ENCODE measurements around the gene E2F6.
A peak's percentile ranks its signal among the peaks of the same experiment; 100 is the strongest.

Gene E2F6

DNA sequence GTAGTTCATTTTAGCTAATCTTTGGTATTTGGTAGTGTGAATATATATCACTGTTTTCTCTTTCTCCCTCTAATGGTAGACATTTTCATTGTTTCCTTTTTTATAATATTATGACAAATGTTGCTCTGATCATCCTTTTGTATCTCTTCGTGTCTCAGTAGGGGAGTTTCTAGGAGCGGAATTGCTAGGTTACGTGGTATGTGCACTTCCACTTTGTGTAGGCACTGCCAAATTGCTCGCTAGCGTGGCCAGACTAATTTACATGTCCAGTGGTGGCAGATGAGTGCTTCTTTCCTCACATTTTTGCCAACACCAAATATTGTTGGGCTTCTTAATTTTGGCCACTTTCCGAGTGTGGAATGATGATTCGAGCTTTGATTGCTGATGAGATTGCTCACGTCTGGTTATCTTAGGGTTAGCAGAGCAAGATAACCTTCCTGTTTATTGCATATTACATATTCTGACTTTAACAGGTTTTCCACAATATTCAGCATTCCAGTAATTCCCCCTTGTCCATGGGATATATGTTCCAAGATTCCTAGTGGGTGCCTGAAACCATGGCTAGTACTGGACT, 37.5 kb upstream of the E2F6 start:
- Histone ChIP-seq H3K9ac (ENCODE audit: low read length) (no peak overlapping the region), H3K36me3 (ENCODE audit: control insufficient read depth, low read depth, low read length) (no peaks in the 10 kb centered on the region), H3K9me3 (ENCODE audit: control insufficient read depth, low read depth, low read length) (no peaks in the 10 kb centered on the region), H3K27ac (ENCODE audit: low read length) (no peak overlapping the region), H3K27me3 (ENCODE audit: control insufficient read depth, insufficient read depth, low read length) (no peaks in the 10 kb centered on the region), H3K4me3 (ENCODE audit: low read length) (no peak overlapping the region), H3K4me1 (ENCODE audit: control insufficient read depth, low read depth, low read length) (peaks cover 17% of the 10 kb centered on the region)

DNA sequence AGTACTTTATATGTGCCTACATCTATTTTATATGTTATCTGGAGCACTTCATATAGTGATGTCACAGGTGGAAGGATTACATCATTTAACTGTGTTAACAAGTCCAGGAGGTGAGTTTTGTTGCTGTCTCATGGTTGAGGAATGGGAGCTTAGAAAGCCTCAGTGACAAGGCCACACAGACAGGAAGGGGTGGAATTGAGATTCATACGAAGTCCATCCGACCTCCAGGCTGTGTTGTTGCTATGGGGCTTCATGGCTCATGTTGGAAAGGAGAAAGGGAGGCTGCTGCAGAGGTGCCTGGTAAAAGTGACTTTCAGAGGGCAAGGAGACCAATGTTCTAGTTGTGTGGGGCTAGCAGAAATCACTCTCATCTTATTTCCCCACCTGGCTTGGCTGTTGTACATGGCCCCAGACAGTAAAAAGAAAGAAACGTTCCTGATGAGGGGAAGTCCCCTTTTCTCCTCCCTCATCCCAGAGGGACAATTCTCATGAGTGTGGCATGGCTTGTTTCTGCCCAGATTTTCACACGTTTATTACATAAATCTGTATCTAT, 36.9 kb upstream of the E2F6 start:
- Histone ChIP-seq H3K9me3 (ENCODE audit: control insufficient read depth, low read depth, low read length) (no peaks in the 10 kb centered on the region), H3K4me3 (ENCODE audit: low read length) (no peak overlapping the region), H3K27ac (ENCODE audit: low read length) (no peak overlapping the region), H3K4me1 (ENCODE audit: control insufficient read depth, low read depth, low read length) (peaks cover 19% of the 10 kb centered on the region), H3K27me3 (ENCODE audit: control insufficient read depth, insufficient read depth, low read length) (no peaks in the 10 kb centered on the region), H3K36me3 (ENCODE audit: control insufficient read depth, low read depth, low read length) (no peaks in the 10 kb centered on the region), H3K9ac (ENCODE audit: low read length) (no peak overlapping the region)

GRCh38 chr2:11500702-11501303, 34.8 kb upstream of the E2F6 start:
- H3K9ac ChIP-seq (ENCODE audit: low read length) = no peak overlapping the region
- H3K27ac ChIP-seq (ENCODE audit: low read length) = no peak overlapping the region
- H3K27me3 ChIP-seq (ENCODE audit: control insufficient read depth, insufficient read depth, low read length) = no peaks in the 10 kb centered on the region
- H3K9me3 ChIP-seq (ENCODE audit: control insufficient read depth, low read depth, low read length) = no peaks in the 10 kb centered on the region
- H3K4me3 ChIP-seq (ENCODE audit: low read length) = no peak overlapping the region
- peaks cover 23% of the 10 kb centered on the region for H3K4me1 ChIP-seq (ENCODE audit: control insufficient read depth, low read depth, low read length)
- H3K36me3 ChIP-seq (ENCODE audit: control insufficient read depth, low read depth, low read length) = no peaks in the 10 kb centered on the region

DNA sequence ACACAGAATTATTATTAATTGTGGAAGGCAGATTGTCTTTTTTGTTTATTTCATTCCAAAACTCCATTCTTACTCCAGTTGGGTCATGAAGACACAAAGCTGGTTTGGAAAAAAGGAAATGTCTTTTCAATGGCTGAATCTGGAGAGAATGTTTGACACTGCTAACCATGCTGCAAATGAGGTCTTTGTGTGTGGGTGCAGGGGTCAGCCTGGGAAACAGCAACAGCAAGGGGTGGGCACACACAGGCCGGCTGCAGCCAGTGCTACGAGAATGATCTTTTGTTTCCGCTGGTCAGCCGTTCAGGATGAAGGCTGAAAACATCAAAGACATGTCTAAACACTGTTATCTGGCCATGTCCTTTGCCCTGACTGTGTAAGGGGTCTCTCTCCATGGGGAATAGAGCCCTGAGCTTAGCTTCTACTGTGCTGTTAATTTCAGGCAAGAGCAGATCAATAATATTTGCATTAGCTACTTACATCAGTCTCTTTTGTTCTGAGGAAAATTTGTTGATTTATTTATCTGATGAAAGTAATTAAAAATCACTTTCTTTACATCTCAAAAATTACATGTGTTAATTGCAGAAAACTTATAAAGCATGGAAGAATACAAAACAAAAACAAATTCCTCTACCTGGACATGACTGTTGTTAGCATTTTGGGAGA, 33.3 kb upstream of the E2F6 start:
- no peaks in the 10 kb centered on the region for H3K27me3 ChIP-seq (ENCODE audit: control insufficient read depth, insufficient read depth, low read length)
- H3K4me1 ChIP-seq (ENCODE audit: control insufficient read depth, low read depth, low read length) = peaks cover 33% of the 10 kb centered on the region
- H3K9me3 ChIP-seq (ENCODE audit: control insufficient read depth, low read depth, low read length) = no peaks in the 10 kb centered on the region
- no peak overlapping the region for H3K27ac ChIP-seq (ENCODE audit: low read length)
- no peak overlapping the region for H3K4me3 ChIP-seq (ENCODE audit: low read length)
- no peak overlapping the region for H3K9ac ChIP-seq (ENCODE audit: low read length)
- H3K36me3 ChIP-seq (ENCODE audit: control insufficient read depth, low read depth, low read length) = no peaks in the 10 kb centered on the region

DNA sequence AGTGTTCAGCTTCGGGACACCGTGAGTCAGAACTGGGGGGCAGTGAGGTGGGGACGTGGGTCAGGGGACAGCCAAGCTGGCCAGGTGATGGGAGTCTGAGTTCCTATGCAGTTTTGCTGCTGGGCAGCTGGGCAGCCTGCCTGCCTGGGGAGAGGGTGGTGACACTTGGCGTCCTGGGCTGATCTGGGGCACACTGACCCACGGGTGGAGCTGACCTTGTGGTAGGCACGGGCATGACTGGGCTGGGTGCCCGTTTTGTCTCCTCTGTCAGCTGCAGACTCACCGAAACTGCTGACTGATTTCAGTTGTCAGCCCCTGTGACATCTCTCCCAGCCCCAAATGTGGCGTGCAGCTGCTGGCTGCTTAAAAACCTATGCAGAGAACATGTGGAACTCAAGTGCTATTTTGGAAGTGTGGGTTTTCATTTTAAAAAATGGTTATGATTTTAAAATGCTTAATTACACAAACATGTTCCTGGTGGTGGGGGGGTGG, 32.6 kb upstream of the E2F6 start:
- Histone ChIP-seq H3K4me1 (ENCODE audit: control insufficient read depth, low read depth, low read length) (peaks cover 33% of the 10 kb centered on the region), H3K36me3 (ENCODE audit: control insufficient read depth, low read depth, low read length) (no peaks in the 10 kb centered on the region), H3K9me3 (ENCODE audit: control insufficient read depth, low read depth, low read length) (no peaks in the 10 kb centered on the region), H3K27me3 (ENCODE audit: control insufficient read depth, insufficient read depth, low read length) (no peaks in the 10 kb centered on the region), H3K9ac (ENCODE audit: low read length) (no peak overlapping the region), H3K4me3 (ENCODE audit: low read length) (no peak overlapping the region), H3K27ac (ENCODE audit: low read length) (no peak overlapping the region)

DNA sequence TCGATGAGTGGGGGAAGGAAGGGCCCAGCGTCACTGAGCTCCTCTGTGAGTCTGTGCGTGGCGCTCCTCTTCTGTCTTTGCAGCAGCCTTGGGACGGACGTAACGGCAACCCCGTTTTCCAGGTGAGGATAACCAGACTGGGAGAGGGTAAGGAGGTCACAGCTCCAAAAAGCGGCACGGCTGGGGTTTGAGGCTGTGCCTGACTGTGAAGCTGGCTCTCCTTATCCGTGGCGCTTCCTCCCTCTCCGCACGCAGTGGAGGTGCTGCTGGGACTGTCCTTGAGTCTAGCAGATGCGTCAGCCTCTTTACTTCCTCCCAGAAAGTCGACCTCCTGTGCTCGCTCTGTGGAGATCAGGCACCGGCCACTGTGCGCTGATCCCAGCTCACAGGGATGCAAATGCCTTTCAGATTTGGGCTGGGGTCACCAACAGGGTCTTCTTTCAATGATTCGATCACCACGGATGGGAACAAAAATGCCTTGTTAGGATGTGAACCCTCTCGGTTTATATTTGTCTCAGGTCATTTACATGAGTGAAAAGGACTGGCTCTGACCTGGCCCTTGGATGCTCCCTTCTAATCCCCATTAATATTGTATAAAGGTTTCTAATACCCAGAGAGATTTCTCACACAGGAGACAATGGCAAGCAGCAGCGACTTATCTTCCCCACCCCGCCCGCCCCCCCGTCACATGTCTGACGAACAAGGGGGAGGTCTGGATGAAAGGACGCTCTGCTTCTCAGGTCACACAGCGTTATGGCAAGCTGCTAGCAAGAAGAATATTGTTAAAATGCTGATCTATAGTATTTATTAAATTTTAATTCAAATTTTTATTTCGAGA, 30.1 kb upstream of the E2F6 start:
- Histone ChIP-seq H3K4me3 (ENCODE audit: low read length) (peak overlapping the region; percentile 42), H3K36me3 (ENCODE audit: control insufficient read depth, low read depth, low read length) (no peaks in the 10 kb centered on the region), H3K27me3 (ENCODE audit: control insufficient read depth, insufficient read depth, low read length) (no peaks in the 10 kb centered on the region), H3K9me3 (ENCODE audit: control insufficient read depth, low read depth, low read length) (no peaks in the 10 kb centered on the region), H3K4me1 (ENCODE audit: control insufficient read depth, low read depth, low read length) (peaks cover 33% of the 10 kb centered on the region), H3K9ac (ENCODE audit: low read length) (no peak overlapping the region), H3K27ac (ENCODE audit: low read length) (no peak overlapping the region)

DNA sequence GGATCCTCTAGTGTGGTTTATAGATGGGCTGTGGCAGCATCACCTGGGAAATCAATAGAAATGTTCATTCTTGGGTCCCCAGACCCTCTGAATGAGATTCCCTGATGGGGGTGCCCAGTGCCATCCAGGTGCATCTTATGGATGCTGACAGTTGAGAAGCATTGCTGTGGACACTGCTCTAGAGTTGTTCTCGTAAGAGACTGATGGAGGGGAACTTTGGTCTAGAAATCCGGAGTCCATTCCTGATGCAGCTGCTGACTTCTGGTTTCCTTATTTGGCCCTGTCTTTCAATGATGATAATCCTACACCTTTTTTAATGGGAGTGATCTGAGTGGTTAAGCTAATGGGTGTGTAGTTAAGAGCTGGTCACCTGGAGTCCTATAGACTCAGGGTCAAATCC, 28.3 kb upstream of the E2F6 start:
- H3K9ac ChIP-seq (ENCODE audit: low read length) = no peak overlapping the region
- no peaks in the 10 kb centered on the region for H3K27me3 ChIP-seq (ENCODE audit: control insufficient read depth, insufficient read depth, low read length)
- H3K27ac ChIP-seq (ENCODE audit: low read length) = no peak overlapping the region
- no peaks in the 10 kb centered on the region for H3K36me3 ChIP-seq (ENCODE audit: control insufficient read depth, low read depth, low read length)
- peaks cover 25% of the 10 kb centered on the region for H3K4me1 ChIP-seq (ENCODE audit: control insufficient read depth, low read depth, low read length)
- no peak overlapping the region for H3K4me3 ChIP-seq (ENCODE audit: low read length)
- no peaks in the 10 kb centered on the region for H3K9me3 ChIP-seq (ENCODE audit: control insufficient read depth, low read depth, low read length)

DNA sequence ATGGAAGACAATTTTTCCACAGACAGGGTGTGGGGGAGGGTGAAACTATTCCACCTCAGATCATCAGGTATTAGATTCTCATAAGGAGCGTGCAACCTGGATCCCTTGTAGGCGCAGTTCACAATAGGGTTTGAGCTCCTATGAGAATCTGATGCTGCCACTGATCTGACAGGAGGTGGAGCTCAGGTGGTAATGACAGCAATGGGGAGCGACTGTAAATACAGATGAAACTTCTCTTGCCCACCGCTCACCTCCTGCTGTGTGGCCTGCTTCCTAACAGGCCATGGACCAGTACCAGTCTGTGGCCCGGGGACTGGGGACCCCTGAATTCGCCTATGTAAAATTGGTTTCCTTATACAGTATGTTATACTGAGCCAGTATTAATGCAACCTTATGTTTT, 27.3 kb upstream of the E2F6 start:
- Histone ChIP-seq H3K36me3 (ENCODE audit: control insufficient read depth, low read depth, low read length) (no peaks in the 10 kb centered on the region), H3K27me3 (ENCODE audit: control insufficient read depth, insufficient read depth, low read length) (no peaks in the 10 kb centered on the region), H3K9ac (ENCODE audit: low read length) (no peak overlapping the region), H3K9me3 (ENCODE audit: control insufficient read depth, low read depth, low read length) (no peaks in the 10 kb centered on the region), H3K27ac (ENCODE audit: low read length) (no peak overlapping the region), H3K4me1 (ENCODE audit: control insufficient read depth, low read depth, low read length) (peaks cover 15% of the 10 kb centered on the region), H3K4me3 (ENCODE audit: low read length) (no peak overlapping the region)

GRCh38 chr2:11492720-11493119, 26.8 kb upstream of the E2F6 start:
- H3K9me3 ChIP-seq (ENCODE audit: control insufficient read depth, low read depth, low read length) = no peaks in the 10 kb centered on the region
- peaks cover 18% of the 10 kb centered on the region for H3K4me1 ChIP-seq (ENCODE audit: control insufficient read depth, low read depth, low read length)
- no peak overlapping the region for H3K4me3 ChIP-seq (ENCODE audit: low read length)
- H3K9ac ChIP-seq (ENCODE audit: low read length) = no peak overlapping the region
- no peak overlapping the region for H3K27ac ChIP-seq (ENCODE audit: low read length)
- H3K27me3 ChIP-seq (ENCODE audit: control insufficient read depth, insufficient read depth, low read length) = no peaks in the 10 kb centered on the region
- no peaks in the 10 kb centered on the region for H3K36me3 ChIP-seq (ENCODE audit: control insufficient read depth, low read depth, low read length)

DNA sequence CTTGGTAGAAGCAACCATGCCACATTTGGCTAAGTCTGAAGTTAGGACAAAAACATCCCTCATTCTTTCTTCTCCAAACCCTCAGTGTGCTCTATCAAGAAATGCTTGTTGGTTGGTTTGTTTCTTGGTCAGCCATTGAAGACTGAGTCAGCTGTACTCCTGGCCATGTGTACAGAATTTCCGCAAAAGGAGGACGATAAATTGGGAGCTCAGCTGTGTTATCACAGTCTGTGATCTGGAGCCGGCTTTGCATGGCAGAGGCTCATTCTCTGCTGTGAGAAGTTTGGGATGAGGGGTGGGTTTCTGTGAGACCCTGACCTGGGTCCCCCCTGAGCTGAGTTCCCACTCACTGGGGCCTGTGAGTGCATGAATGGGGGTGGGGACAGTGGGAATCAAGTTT, 26.3 kb upstream of the E2F6 start:
- H3K4me3 ChIP-seq (ENCODE audit: low read length) = no peak overlapping the region
- no peaks in the 10 kb centered on the region for H3K36me3 ChIP-seq (ENCODE audit: control insufficient read depth, low read depth, low read length)
- H3K4me1 ChIP-seq (ENCODE audit: control insufficient read depth, low read depth, low read length) = peaks cover 18% of the 10 kb centered on the region
- no peak overlapping the region for H3K9ac ChIP-seq (ENCODE audit: low read length)
- H3K27ac ChIP-seq (ENCODE audit: low read length) = no peak overlapping the region
- H3K27me3 ChIP-seq (ENCODE audit: control insufficient read depth, insufficient read depth, low read length) = no peaks in the 10 kb centered on the region
- no peaks in the 10 kb centered on the region for H3K9me3 ChIP-seq (ENCODE audit: control insufficient read depth, low read depth, low read length)

- Histone ChIP-seq H3K36me3 (ENCODE audit: control insufficient read depth, low read depth, low read length) (no peaks in the 10 kb centered on the region), H3K27ac (ENCODE audit: low read length) (no peak overlapping the region), H3K27me3 (ENCODE audit: control insufficient read depth, insufficient read depth, low read length) (no peaks in the 10 kb centered on the region), H3K4me1 (ENCODE audit: control insufficient read depth, low read depth, low read length) (peaks cover 18% of the 10 kb centered on the region), H3K4me3 (ENCODE audit: low read length) (no peak overlapping the region), H3K9ac (ENCODE audit: low read length) (no peak overlapping the region), H3K9me3 (ENCODE audit: control insufficient read depth, low read depth, low read length) (no peaks in the 10 kb centered on the region)
These were observed 25.5 kb upstream of the E2F6 start for GRCh38 chr2:11491348-11491933.
